ENCODE data around the gene IFIT2.
"Not testable (repeated sequence)": the region's sequence is repeated elsewhere in the genome, so short reads cannot be mapped to it uniquely, and the experiment has no call there.

IFIT2 gene

GRCh38 chr10:89309156-89310055 lies 7.6 kb downstream of the IFIT2 start:
- FAIRE-seq, result no peak

DNA sequence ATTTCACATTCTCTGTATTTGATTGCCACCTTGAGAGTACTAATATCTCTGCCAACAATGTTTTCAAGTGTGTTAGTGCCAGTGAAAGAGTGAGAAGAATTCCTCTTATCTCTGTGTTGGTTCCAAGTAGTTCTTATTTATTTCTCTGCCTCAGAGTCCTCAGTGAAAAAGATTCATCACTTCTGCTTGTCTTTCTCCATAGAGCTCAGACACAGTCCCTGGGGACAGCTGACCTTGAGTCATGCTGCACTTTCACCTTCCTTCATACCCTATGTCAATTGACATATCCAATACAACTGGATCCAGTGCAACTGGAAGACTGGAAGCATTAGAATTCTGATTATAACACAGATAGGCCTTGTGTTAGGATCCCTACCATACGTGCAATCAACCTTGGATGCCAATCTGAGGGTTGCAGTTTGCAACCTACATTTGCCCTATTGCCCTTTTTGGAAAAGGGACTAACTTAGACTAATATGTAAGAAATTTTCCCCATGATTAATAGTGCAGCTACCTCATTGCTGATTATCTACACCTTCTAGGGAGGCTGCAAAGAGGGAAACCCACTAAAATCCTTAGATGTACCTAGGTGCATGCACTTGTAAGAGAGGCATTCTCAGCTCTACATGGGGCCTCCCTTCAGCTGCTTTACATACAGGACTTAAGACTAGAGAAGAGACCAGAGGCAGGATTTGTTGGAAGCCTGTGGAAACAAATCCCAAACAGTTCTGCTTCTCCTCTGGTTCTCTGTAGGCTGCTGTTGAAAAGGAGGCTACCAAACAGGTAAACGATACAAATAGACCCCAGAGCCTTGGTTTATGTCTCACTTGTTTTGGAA lies 8.4 kb downstream of the IFIT2 start:
- FAIRE-seq, result no peak

DNA sequence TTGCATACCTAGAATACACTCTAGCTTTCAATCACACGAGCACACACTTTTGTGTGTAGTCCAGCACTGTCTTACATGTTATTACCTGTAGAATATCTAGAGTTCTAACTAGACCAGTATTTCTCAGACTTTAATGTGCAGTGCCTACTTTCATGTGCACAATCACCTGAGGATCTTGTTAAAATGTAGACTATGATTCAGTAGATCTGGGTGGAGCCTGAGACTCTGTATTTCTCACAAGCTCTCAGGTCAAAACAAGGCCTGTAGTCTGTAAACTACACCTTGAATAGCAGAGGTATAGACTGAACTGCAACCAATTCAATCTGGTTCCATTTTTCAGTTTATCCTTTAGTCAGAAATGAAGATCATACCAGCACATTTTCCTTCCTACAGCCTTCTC lies 11.1 kb downstream of the IFIT2 start:
- FAIRE-seq, result no peak

GRCh38 chr10:89314676-89315075 lies 12.8 kb downstream of the IFIT2 start:
- FAIRE-seq, result no peak

GRCh38 chr10:89318047-89318446 lies 16.2 kb downstream of the IFIT2 start:
- FAIRE-seq, result not testable (repeated sequence)

- not testable (repeated sequence) for FAIRE-seq
These were observed 23.2 kb downstream of the IFIT2 start for GRCh38 chr10:89325081-89325480.

DNA sequence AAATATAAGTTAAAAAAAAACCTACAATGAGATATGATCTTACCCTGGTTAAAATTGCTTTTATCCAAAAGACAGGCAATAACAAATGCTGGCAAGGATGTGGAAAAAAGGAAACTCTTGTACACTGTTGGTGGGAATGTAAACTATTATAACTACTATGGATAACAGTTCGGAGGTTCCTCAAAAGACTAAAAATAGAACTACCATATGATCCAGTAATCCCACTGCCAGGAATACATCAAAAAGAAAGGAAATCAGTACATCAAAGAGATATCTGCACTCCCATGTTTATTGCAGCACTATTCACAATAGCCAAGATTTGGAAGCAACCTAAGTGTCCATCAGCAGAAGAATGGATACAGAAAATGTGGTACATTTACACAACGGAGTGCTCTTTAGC lies 24.0 kb downstream of the IFIT2 start:
- FAIRE-seq, result not testable (repeated sequence)

DNA sequence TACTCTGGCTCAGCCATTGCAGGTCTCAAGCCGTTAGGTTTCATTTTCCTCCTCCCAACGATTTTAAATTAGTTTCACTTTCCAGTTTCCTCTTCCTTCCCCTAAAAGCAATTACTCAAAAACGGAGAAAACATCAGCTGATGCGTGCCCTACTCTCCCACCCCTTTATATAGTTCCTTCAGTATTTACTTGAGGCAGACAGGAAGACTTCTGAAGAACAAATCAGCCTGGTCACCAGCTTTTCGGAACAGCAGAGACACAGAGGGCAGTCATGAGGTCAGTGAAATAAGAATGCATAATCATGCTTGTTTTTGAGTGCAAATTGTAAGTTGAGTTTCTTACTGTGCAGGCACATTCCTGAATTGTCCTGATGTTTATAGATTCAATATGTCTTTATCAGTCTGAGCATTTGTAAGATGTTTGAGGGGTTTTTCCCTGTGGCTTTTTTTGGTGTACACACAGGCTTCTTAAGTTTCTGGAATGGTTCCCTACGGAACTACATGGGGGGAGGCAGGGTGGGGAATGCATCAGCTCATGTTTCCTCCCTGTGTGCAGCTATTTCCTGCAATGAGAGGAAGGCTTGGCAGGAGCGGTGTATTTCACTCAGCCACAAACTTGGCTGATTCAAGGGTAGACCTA lies 26.1 kb downstream of the IFIT2 start, which contains the start of gene IFIT3:
TSS of gene IFIT3 (plus strand) at position 195 of the 639 bp plus-strand sequence. CDS start at position 272, 77 bp downstream.
- no peak for FAIRE-seq

- FAIRE-seq, result no peak
These were observed 27.3 kb downstream of the IFIT2 start for GRCh38 chr10:89329151-89329550.

DNA sequence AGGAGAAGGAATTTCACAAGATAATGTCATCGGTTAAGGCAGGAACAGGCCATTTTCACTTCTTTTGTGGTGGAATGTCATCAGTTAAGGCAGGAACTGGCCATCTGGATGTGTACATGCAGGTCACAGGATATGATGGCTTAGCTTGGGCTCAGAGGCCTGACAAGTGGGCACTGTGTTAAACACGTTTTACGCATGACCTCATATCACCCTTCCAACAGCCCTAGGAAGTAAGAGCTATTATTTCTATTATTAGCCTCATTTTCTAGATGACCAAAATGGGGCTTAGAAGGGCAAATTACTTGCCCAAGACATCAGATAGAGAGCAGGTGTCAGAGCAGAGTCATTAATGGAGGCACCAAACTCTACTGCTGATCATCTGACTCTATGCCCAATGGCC lies 28.2 kb downstream of the IFIT2 start:
- FAIRE-seq, result not testable (repeated sequence)

DNA sequence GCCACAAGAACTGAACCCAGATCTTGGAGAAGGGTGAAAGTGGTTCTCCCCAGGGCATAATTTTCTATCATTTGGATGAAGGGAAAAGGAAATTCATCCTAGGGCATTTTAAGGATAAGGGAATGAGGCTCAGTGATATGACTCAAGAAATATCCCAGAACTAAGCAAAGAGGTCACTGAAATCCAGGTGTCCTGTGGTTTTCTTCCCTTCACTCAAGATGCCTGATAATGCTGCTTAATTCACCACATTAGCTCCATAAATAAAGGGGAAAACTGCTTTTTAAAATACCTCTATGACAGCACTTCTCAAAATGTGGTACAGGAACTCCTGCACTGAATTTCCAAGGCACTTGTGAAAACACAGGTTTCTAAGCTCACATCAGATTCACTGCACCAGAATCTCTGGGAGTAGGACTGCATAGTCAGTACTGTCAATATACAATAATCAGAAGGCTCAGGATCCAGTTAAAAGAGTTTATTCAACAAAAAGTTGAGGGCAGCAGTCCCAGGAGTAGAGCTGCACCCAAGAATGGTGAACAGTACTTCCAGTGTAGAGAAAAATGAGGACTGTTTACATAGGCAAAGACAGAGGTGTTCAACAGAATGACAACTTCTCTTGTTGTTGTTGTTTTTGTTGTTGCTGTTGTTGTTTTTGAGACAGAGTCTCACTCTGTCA lies 28.8 kb downstream of the IFIT2 start:
- FAIRE-seq, result no peak

GRCh38 chr10:89331487-89332122 lies 29.8 kb downstream of the IFIT2 start:
- FAIRE-seq, result not testable (repeated sequence)

- FAIRE-seq, result no peak
These were observed 30.3 kb downstream of the IFIT2 start for GRCh38 chr10:89332123-89332633.

DNA sequence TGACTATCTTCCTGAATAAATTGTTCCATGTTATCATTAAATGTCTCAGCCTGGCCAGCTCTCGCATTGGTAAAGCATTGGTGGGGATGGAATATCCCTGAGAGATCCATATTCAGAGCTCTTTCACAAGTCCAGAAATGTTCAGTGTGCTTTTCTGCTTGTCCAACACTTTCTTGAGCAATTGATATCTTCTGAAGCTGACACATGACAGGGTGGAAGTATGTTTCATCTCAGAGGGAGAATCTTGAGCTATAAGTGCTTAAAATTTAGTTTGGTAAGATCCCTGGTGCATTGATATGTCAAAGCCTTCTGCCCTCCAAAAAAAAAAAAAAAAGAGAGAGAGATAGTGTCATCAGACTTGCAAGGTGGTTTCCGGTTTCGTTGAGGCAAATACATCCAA lies 33.4 kb downstream of the IFIT2 start:
- no peak for FAIRE-seq

- FAIRE-seq, result no peak
These were observed 34.4 kb downstream of the IFIT2 start for GRCh38 chr10:89336241-89336640.

- FAIRE-seq, result no peak
These were observed 35.6 kb downstream of the IFIT2 start for GRCh38 chr10:89337484-89337883.

DNA sequence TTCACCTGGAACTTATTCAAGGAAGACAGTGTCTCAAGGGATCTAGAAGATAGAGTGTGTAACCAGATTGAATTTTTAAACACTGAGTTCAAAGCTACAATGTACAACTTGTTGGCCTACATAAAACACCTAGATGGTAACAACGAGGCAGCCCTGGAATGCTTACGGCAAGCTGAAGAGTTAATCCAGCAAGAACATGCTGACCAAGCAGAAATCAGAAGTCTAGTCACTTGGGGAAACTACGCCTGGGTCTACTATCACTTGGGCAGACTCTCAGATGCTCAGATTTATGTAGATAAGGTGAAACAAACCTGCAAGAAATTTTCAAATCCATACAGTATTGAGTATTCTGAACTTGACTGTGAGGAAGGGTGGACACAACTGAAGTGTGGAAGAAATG lies 36.9 kb downstream of the IFIT2 start:
- FAIRE-seq, result no peak

DNA sequence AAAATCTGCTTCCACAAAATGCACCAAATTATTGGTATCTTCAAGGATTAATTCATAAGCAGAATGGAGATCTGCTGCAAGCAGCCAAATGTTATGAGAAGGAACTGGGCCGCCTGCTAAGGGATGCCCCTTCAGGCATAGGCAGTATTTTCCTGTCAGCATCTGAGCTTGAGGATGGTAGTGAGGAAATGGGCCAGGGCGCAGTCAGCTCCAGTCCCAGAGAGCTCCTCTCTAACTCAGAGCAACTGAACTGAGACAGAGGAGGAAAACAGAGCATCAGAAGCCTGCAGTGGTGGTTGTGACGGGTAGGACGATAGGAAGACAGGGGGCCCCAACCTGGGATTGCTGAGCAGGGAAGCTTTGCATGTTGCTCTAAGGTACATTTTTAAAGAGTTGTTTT lies 38.0 kb downstream of the IFIT2 start:
- no peak for FAIRE-seq

- FAIRE-seq, result no peak
These were observed 39.8 kb downstream of the IFIT2 start for GRCh38 chr10:89341649-89342048.

- no peak for FAIRE-seq
These were observed 40.5 kb downstream of the IFIT2 start for GRCh38 chr10:89342206-89342958.
